Measurements from ENCODE around the gene INO80.

DNA sequence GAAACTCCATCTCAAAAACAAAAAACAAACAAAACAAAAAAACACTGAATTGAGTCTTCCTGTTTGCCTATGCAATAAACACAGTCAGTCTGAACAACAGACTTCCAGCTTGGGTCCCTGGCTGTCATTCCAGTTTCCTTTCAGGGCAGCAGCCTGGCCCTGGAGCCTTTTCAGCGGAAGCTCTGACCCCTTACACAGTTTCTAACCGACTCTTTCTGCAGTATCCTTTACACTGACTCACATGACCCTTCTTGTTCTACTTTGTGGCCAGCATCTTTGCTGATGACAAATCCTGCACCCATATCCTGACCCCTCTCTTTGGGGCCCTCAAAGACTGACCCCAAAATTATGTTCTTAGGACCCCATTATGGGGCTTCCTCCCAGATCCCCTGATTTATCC is 38.3 kb upstream of the INO80 start:
- TF ChIP-seq POLR2AphosphoS5 (IDR thresholded peaks at IDR 0.05; ENCODE audit: low read depth, low read length) (no peak), SIN3A (IDR thresholded peaks at IDR 0.05; ENCODE audit: borderline replicate concordance, insufficient read depth, low read length) (no peak)

All from PFSK-1 (cell line).